Tibial nerve (tissue), 4 donors: ENCODE results near the gene TUBGCP6.

Source experiments
- CTCF ChIP-seq, 5 experiments: fragments of 200-600 bp in 3 of 5; fragments of 450-650 bp in 2 of 5; sonication (generic) in 3 of 5; IDR thresholded peaks; one replicate each; pipeline ENCODE4 v1.5.1; 2016 to 2019; ENCODE audit warnings: antibody characterized with exemption in 5 of 5, mild to moderate bottlenecking in 3 of 5, moderate library complexity in 2 of 5
- EP300 ChIP-seq, 2 donors: sonication (generic); formaldehyde crosslinking; IDR thresholded peaks; one replicate each; pipeline ENCODE4 v1.6.1; 2017; ENCODE audit warnings: antibody characterized with exemption in 2 of 2, mild to moderate bottlenecking in 1 of 2

- TF ChIP-seq CTCF (IDR thresholded peaks at IDR 0.05) = no peak
- no peak for TF ChIP-seq EP300 (IDR thresholded peaks at IDR 0.05)
Observed at GRCh38 chr22:50266994-50267393, 22.2 kb upstream of the TUBGCP6 start.
